A673 (cell line): ENCODE results near the gene ZC3H12D.

Experiments used
- CTCF ChIP-seq: fragments of 300-800, 200-600 bp; sonication (generic); conservative IDR thresholded peaks from 2 replicates; pipeline ENCODE4 v1.5.1; 2017; ENCODE audit warnings: low read depth, mild to moderate bottlenecking, antibody characterized with exemption, low read length, moderate library complexity, mixed read lengths
- EZH2 ChIP-seq: fragments of 200-600 bp; sonication (generic); IDR thresholded peaks from 2 replicates; pipeline ENCODE4 v1.6.1; 2017; ENCODE audit warnings: borderline replicate concordance, low read depth, mild to moderate bottlenecking, mixed read lengths, antibody characterized with exemption, low read length; ENCODE audit not compliant: poor library complexity, severe bottlenecking

DNA sequence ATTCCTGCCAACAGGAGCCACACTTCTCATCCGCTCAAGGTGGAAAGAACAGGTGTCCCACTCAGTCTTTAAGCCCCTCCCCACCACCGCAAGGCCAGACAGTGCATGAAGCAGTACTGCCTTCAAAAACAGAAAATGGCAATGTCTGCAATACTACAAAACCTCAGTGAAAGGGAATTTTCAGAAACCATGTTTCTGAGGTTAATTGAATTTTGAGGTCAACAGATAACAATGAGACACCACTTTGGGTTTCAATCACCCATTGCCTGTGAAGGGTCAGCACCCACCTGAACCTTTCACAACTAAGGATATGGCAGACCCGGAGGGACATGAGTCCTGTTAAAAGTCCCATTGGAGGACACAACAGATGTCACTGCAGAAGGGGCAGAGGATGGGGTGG is 13.0 kb downstream of the ZC3H12D start:
- no peak for TF ChIP-seq CTCF
- no peak for TF ChIP-seq EZH2
